Trophoblast cell (in vitro differentiated cells and primary cell): ENCODE results near the gene JAGN1.
"Not testable (repeated sequence)": the region's sequence is repeated elsewhere in the genome, so short reads cannot be mapped to it uniquely, and the experiment has no call there.

Source experiments
- DNase-seq, 2 donors: peaks; one replicate each; pipeline ENCODE4 v3.0.0-alpha.2; 2016
- H2AFZ ChIP-seq: 2 replicates; pipeline ENCODE4 v1.6.1; 2013; ENCODE audit warnings: low read length, moderate library complexity, mild to moderate bottlenecking; ENCODE audit not compliant: insufficient read depth, poor library complexity
- H2AK5ac ChIP-seq: 2 replicates; pipeline ENCODE4 v1.6.1; 2013; ENCODE audit warnings: mild to moderate bottlenecking, low read length
- H2BK120ac ChIP-seq: 2 replicates; pipeline ENCODE4 v1.6.1; 2013; ENCODE audit warnings: low read length, mild to moderate bottlenecking, moderate library complexity; ENCODE audit not compliant: insufficient read depth, poor library complexity
- H2BK12ac ChIP-seq: 2 replicates; pipeline ENCODE4 v1.6.1; 2013; ENCODE audit warnings: mild to moderate bottlenecking, low read length, moderate library complexity
- H2BK5ac ChIP-seq: 2 replicates; pipeline ENCODE4 v1.6.1; 2013; ENCODE audit warnings: low read length, low read depth, moderate library complexity, mild to moderate bottlenecking; ENCODE audit not compliant: poor library complexity
- H3K14ac ChIP-seq: 2 replicates; pipeline ENCODE4 v1.6.1; 2013; ENCODE audit warnings: mild to moderate bottlenecking, low read length
- H3K18ac ChIP-seq: 2 replicates; pipeline ENCODE4 v1.6.1; 2013; ENCODE audit warnings: mild to moderate bottlenecking, low read length
- H3K23ac ChIP-seq: 2 replicates; pipeline ENCODE4 v1.6.1; 2013; ENCODE audit warnings: low read length
- H3K27ac ChIP-seq: 2 replicates; pipeline ENCODE4 v1.5.1; 2013; ENCODE audit warnings: low read depth, mild to moderate bottlenecking, inconsistent platforms, low read length, moderate library complexity
- H3K27me3 ChIP-seq: 2 replicates; pipeline ENCODE4 v1.6.1; 2013; ENCODE audit warnings: inconsistent platforms, mild to moderate bottlenecking, low read length, moderate library complexity; ENCODE audit not compliant: insufficient read depth
- H3K36me3 ChIP-seq, 2 experiments: 1 replicate in 1 of 2; 2 replicates in 1 of 2; pipeline ENCODE4 v1.6.1; 2013; ENCODE audit warnings: low read length in 2 of 2, mild to moderate bottlenecking in 2 of 2, moderate library complexity in 1 of 2; ENCODE audit not compliant: insufficient read depth in 2 of 2, control insufficient read depth in 1 of 2
- H3K4ac ChIP-seq: 2 replicates; pipeline ENCODE4 v1.6.1; 2013; ENCODE audit warnings: low read depth, mild to moderate bottlenecking, low read length, moderate library complexity
- H3K4me1 ChIP-seq, 2 experiments: 1 replicate in 1 of 2; 2 replicates in 1 of 2; pipeline ENCODE4 v1.6.1; 2013; ENCODE audit warnings: low read length in 2 of 2, mild to moderate bottlenecking in 2 of 2, moderate library complexity in 1 of 2; ENCODE audit not compliant: insufficient read depth in 2 of 2, control insufficient read depth in 1 of 2
- H3K4me2 ChIP-seq: 2 replicates; pipeline ENCODE4 v1.6.1; 2013; ENCODE audit warnings: inconsistent platforms, mild to moderate bottlenecking, low read length, moderate library complexity
- H3K4me3 ChIP-seq: 2 replicates; pipeline ENCODE4 v1.5.1; 2013; ENCODE audit warnings: mild to moderate bottlenecking, low read depth, low read length, inconsistent platforms
- H3K79me1 ChIP-seq: one replicate; pipeline ENCODE4 v1.6.1; 2013; ENCODE audit warnings: low read length
- H3K79me2 ChIP-seq: 2 replicates; pipeline ENCODE4 v1.6.1; 2013; ENCODE audit warnings: low read length, mild to moderate bottlenecking; ENCODE audit not compliant: control insufficient read depth, insufficient read depth, poor library complexity
- H3K9ac ChIP-seq: 2 replicates; pipeline ENCODE4 v1.6.1; 2013; ENCODE audit warnings: mild to moderate bottlenecking, low read length
- H3K9me3 ChIP-seq: 2 replicates; pipeline ENCODE4 v1.6.1; 2013; ENCODE audit warnings: low read depth, mild to moderate bottlenecking, control low read depth, inconsistent platforms, low read length; ENCODE audit not compliant: insufficient read depth
- H4K12ac ChIP-seq: 2 replicates; pipeline ENCODE4 v1.6.1; 2013; ENCODE audit warnings: low read depth, mild to moderate bottlenecking, low read length, moderate library complexity
- H4K8ac ChIP-seq: 2 replicates; pipeline ENCODE4 v1.6.1; 2013; ENCODE audit warnings: low read depth, mild to moderate bottlenecking, low read length, moderate library complexity
- H4K91ac ChIP-seq: one replicate; pipeline ENCODE4 v1.6.1; 2013; ENCODE audit warnings: low read depth, mild to moderate bottlenecking, low read length, moderate library complexity
- WGBS: extraction: QIAGEN DNeasy Blood & Tissue Kit; methylation state at CpG from one replicate; pipeline ENCODE4 v1.1.7; 2013; ENCODE audit warnings: missing lambda C conversion rate; ENCODE audit not compliant: insufficient read length, insufficient coverage; ENCODE audit errors: extremely low coverage; 5-methylcytosine and 5-hydroxymethylcytosine counted together

The JAGN1 gene

GRCh38 chr3:9863058-9863772 lies 27.2 kb upstream of the JAGN1 start:
- Histone ChIP-seq H3K4ac (no peak overlapping the region), H3K9ac (no peak overlapping the region), H3K27ac (no peak overlapping the region), H3K36me3 (no peaks in the 10 kb centered on the region), H2BK5ac (no peak overlapping the region), H3K79me2 (peaks cover 2% of the 10 kb centered on the region), H4K91ac (peak overlapping the region; percentile 77), H3K23ac (no peak overlapping the region), H3K27me3 (no peaks in the 10 kb centered on the region), H4K12ac (peak overlapping the region; percentile 74), H3K9me3 (peaks cover 1% of the 10 kb centered on the region), H2BK120ac (peak overlapping the region; percentile 74), H2AFZ (peak overlapping the region; percentile 88), H3K4me3 (no peak overlapping the region), H3K4me2 (peak overlapping the region; percentile 62), H3K79me1 (peaks cover 11% of the 10 kb centered on the region), H4K8ac (peak overlapping the region; percentile 86), H3K4me1 (peaks cover 7 to 11% of the 10 kb centered on the region in 2 experiments), H3K14ac (no peak overlapping the region), H2AK5ac (peak overlapping the region; percentile 12), H3K18ac (no peak overlapping the region), H2BK12ac (no peak overlapping the region)
- no peak for DNase-seq
- WGBS = no CpG with 5 or more reads among the region's 22 CpGs

- Histone ChIP-seq H4K8ac (no peak overlapping the region), H3K4ac (no peak overlapping the region), H4K12ac (no peak overlapping the region), H3K18ac (no peak overlapping the region), H2BK5ac (peak overlapping the region; percentile 32), H3K4me1 (peaks cover 7 to 11% of the 10 kb centered on the region in 2 experiments), H3K79me2 (peaks cover 2% of the 10 kb centered on the region), H3K9ac (no peak overlapping the region), H3K36me3 (no peaks in the 10 kb centered on the region), H2BK120ac (no peak overlapping the region), H3K27ac (no peak overlapping the region), H2AFZ (no peak overlapping the region), H2AK5ac (peak overlapping the region; percentile 50), H2BK12ac (no peak overlapping the region), H3K9me3 (peaks cover 1% of the 10 kb centered on the region), H3K4me2 (no peak overlapping the region), H3K14ac (no peak overlapping the region), H4K91ac (no peak overlapping the region), H3K4me3 (no peak overlapping the region), H3K79me1 (peaks cover 11% of the 10 kb centered on the region), H3K23ac (no peak overlapping the region), H3K27me3 (no peaks in the 10 kb centered on the region)
- DNase-seq = peak in 1 of 2 donors; percentile 25
- no CpG with 5 or more reads among the region's 16 CpGs for WGBS
These were observed 26.0 kb upstream of the JAGN1 start for GRCh38 chr3:9864200-9864927.

GRCh38 chr3:9865125-9865637 lies 25.2 kb upstream of the JAGN1 start:
- H2BK120ac ChIP-seq = not testable (repeated sequence)

GRCh38 chr3:9866639-9867038 lies 23.8 kb upstream of the JAGN1 start:
- Histone ChIP-seq H3K23ac (no peak overlapping the region), H2BK12ac (no peak overlapping the region), H3K14ac (no peak overlapping the region), H3K27ac (no peak overlapping the region), H2AFZ (no peak overlapping the region), H3K79me2 (peaks cover 2% of the 10 kb centered on the region), H3K4ac (no peak overlapping the region), H3K9ac (no peak overlapping the region), H3K18ac (no peak overlapping the region), H3K9me3 (peaks cover 1% of the 10 kb centered on the region), H3K4me2 (no peak overlapping the region), H3K4me3 (no peak overlapping the region), H4K12ac (no peak overlapping the region), H3K27me3 (no peaks in the 10 kb centered on the region), H3K79me1 (peaks cover 11% of the 10 kb centered on the region), H4K8ac (no peak overlapping the region), H2BK120ac (no peak overlapping the region), H2AK5ac (no peak overlapping the region), H3K36me3 (no peaks in the 10 kb centered on the region), H4K91ac (no peak overlapping the region), H2BK5ac (no peak overlapping the region), H3K4me1 (peaks cover 7 to 11% of the 10 kb centered on the region in 2 experiments)
- no CpG with 5 or more reads among the region's 8 CpGs for WGBS
- no peak for DNase-seq

More at GRCh38 chr3:9865125-9865637, 25.2 kb upstream of the JAGN1 start:
- not testable (repeated sequence) for H2BK12ac ChIP-seq, H3K79me2 ChIP-seq, H3K9ac ChIP-seq, H3K4me2 ChIP-seq, H2AFZ ChIP-seq, H2AK5ac ChIP-seq, H4K8ac ChIP-seq, H3K27me3 ChIP-seq, H3K36me3 ChIP-seq, H3K23ac ChIP-seq, H3K4ac ChIP-seq, H3K18ac ChIP-seq, H2BK5ac ChIP-seq, H3K4me3 ChIP-seq, H3K14ac ChIP-seq, H3K9me3 ChIP-seq, H3K27ac ChIP-seq, DNase-seq, H4K91ac ChIP-seq, H4K12ac ChIP-seq
- Histone ChIP-seq H3K4me1 (peaks cover 7 to 11% of the 10 kb centered on the region in 2 experiments), H3K79me1 (peaks cover 11% of the 10 kb centered on the region)
- WGBS = no CpG with 5 or more reads among the region's 10 CpGs
